ENCODE results near the gene TRIM15. TPM values are rescaled to one million over a fixed set of nuclear protein-coding genes. Genes with fewer than 3 reads are reported as not detected.

The TRIM15 gene
- total and polyA plus RNA-seq, 10 of the 15 experiments (the other 5 are each of a cell fraction or from before 2014, with no cell fraction given): 0.29 TPM; not detected in 9

DNA sequence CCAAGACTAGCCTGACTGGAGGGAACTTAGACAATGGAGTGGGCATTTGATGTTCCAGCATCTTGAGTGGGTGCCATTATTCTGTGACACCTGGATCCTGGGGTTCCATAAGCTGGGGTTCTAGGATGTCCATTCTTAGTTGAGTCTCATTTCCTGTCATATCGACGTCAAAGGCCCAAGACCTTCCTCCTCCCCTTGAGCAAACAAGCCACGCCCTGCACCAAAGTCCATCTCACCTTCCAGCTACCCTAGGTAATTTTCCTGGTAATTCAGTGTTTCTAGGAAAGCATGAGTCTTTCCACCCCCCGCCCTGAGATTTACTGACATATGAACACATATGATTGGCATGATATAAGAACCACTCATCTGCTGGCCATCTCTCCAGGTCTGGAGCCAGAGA, 27.6 kb upstream of the TRIM15 start, which contains the start of gene TRIM40:
TRIM40 (plus strand) TSS at position 384 of the 400 bp plus-strand sequence. CDS start 897 bp downstream, outside the sequence.
- Histone ChIP-seq H3K9ac (ENCODE audit: control insufficient read depth, insufficient read depth, low read length) (no peak within 1 kb of the TSS), H4K20me1 (ENCODE audit: control insufficient read depth, insufficient read depth) (no peaks in the 10 kb centered on the region), H2AFZ (ENCODE audit: control insufficient read depth, low read depth, low read length) (no peak within 1 kb of the TSS), H3K79me2 (ENCODE audit: control insufficient read depth, insufficient read depth, low read length) (no peaks in the 10 kb centered on the region), H3K4me2 (ENCODE audit: control insufficient read depth, insufficient read depth) (no peak within 1 kb of the TSS), H3K27me3 (replicated peaks in 1 of 2; ENCODE audit: control insufficient read depth in 2 of 2, insufficient read depth in 2 of 2, low read length in 1 of 2) (peaks cover 0 to 5% of the 10 kb centered on the region in 2 experiments; a peak in 2 of 4 replicates), H3K4me1 (ENCODE audit: control insufficient read depth, insufficient read depth, low read length) (peaks cover 2% of the 10 kb centered on the region; the same call in 1 of the 2 replicates), H3K9me3 (replicated peaks; ENCODE audit: control insufficient read depth, insufficient read depth, low read length) (no peaks in the 10 kb centered on the region), H3K4me3 (no peak within 1 kb of the TSS), H3K36me3 (ENCODE audit: control insufficient read depth in 2 of 2, insufficient read depth in 2 of 2, low read length in 1 of 2) (no peaks in the 10 kb centered on the region), H3K27ac (ENCODE audit: control insufficient read depth, insufficient read depth) (no peak within 1 kb of the TSS)
- ChIA-PET SMC1A (ENCODE audit: uncharacterized antibody, unreplicated experiment) (interaction anchor here (0.8 to 18.7 kb wide), 5 partner anchors 8 to 32 kb away, joined by 3 to 647 read pairs (median 4); partner anchors contain the start of gene TRIM31), POLR2A (no interaction called here), RAD21 (ENCODE audit: unreplicated experiment) (interaction anchor here (8.5 kb wide), 1 partner anchor 30 kb away, joined by 333 read pairs; no protein-coding TSS in a partner anchor), CTCF (interaction anchor here (0.7 to 8.5 kb wide), 2 partner anchors 32 to 83 kb away, joined by 4 to 561 read pairs; no protein-coding TSS in a partner anchor)
- no peak for FAIRE-seq
- 19% methylated on average over 4 of the region's 4 CpGs for WGBS (ENCODE audit: insufficient coverage, insufficient replicate concordance, low lambda C conversion rate, missing lambda C conversion rate)
- TF ChIP-seq TCF7 (IDR thresholded peaks at IDR 0.05; ENCODE audit: borderline replicate concordance) (no peak), ZBTB11 (CRISPR knock-in tag; IDR thresholded peaks at IDR 0.05) (no peak), RAD51 (IDR thresholded peaks at IDR 0.05) (no peak)
- no TSS peak for BruUV-seq (replicated peaks)
- DNase-seq (ENCODE audit: low read depth, low spot score): no peak
- in situ Hi-C loops (cut with MboI) (no loop called here), intact Hi-C loops (cut with micrococcal nuclease; ENCODE audit: unreplicated experiment) (no loop called here)
- ATAC-seq: no peak

All from GM12878 (cell line).